Activated CD8-positive, alpha-beta T cell treated with anti-CD3 and anti-CD28 coated beads for 36 hours (primary cell): Measurements from ENCODE around the gene FAM187B. TPM values are rescaled to one million over a fixed set of nuclear protein-coding genes. Genes with fewer than 3 reads are reported as not detected.

ENCODE experiments used
- ATAC-seq: fragments of 200-7000 bp; cut with Tn5 transposase; one replicate; pipeline ENCODE4 v1.10.0; 2021; ENCODE audit warnings: mild to moderate bottlenecking, moderate library complexity
- CTCF ChIA-PET: fragments of 350-600 bp; sonication (Branson Sonifier 250); formaldehyde crosslinking; loops from one replicate; lab custom pipeline; 2021; ENCODE audit warnings: antibody characterized with exemption; lab: Charles Lee
- POLR2A ChIA-PET: fragments of 350-600 bp; sonication (Branson Sonifier 250); formaldehyde crosslinking; loops from one replicate; lab custom pipeline; 2021; ENCODE audit warnings: antibody characterized with exemption; lab: Charles Lee
- DNase-seq: peaks from one replicate; pipeline ENCODE4 v3.0.0-alpha.2; 2020
- H3K27ac Mint-ChIP-seq: one replicate; pipeline ENCODE4 v1.8.0; 2021; ENCODE audit warnings: mild to moderate bottlenecking, mixed read lengths
- H3K27me3 Mint-ChIP-seq: one replicate; pipeline ENCODE4 v1.8.0; 2021; ENCODE audit warnings: mixed read lengths
- H3K36me3 Mint-ChIP-seq: one replicate; pipeline ENCODE4 v1.8.0; 2021; ENCODE audit warnings: low read depth, mixed read lengths
- H3K4me1 Mint-ChIP-seq: one replicate; pipeline ENCODE4 v1.8.0; 2021; ENCODE audit warnings: low read depth, mixed read lengths
- H3K4me3 Mint-ChIP-seq: one replicate; pipeline ENCODE4 v1.8.0; 2021; ENCODE audit warnings: mild to moderate bottlenecking, moderate library complexity, mixed read lengths
- H3K9me3 Mint-ChIP-seq: one replicate; pipeline ENCODE4 v1.8.0; 2021; ENCODE audit warnings: mixed read lengths
- CTCF ChIP-seq: fragments of 200-600 bp; IDR thresholded peaks from one replicate; pipeline ENCODE4 v1.8.0; 2022; ENCODE audit warnings: antibody characterized with exemption, mild to moderate bottlenecking
- intact Hi-C: fragments of 100-400 bp; cut with micrococcal nuclease; formaldehyde crosslinking; loops from one replicate; pipeline ENCODE4 v1.10.0; 2022
- total RNA-seq, 2 experiments: library from RNA; stranded (reverse); gene quantifications; one replicate each; pipeline ENCODE4 v1.2.3, GENCODE V29; 2021

The FAM187B gene
- total RNA-seq, 2 experiments from 2014 or later, result not detected

GRCh38 chr19:35249848-35250711 lies 21.5 kb upstream of the FAM187B start:
- POLR2A ChIA-PET, result interaction anchor here (0.9 to 2.1 kb wide), 7 partner anchors 12 to 94 kb away, joined by 3 to 8 read pairs (median 5); no protein-coding TSS in a partner anchor
- ATAC-seq (no peak), DNase-seq (no peak)
- peaks cover 30% of the 10 kb centered on the region for H3K4me1 Mint-ChIP-seq
- TF ChIP-seq CTCF, result no peak
- H3K4me3 Mint-ChIP-seq, result peak overlapping the region; percentile 87
- peaks cover 2% of the 10 kb centered on the region for H3K9me3 Mint-ChIP-seq
- intact Hi-C loops, result no loop called here
- no peaks in the 10 kb centered on the region for H3K27me3 Mint-ChIP-seq
- CTCF ChIA-PET, result interaction anchor here (1.0 to 1.6 kb wide), 3 partner anchors 8 to 96 kb away, joined by 3 to 5 read pairs (median 5); partner anchors contain the start of gene FXYD5
- H3K27ac Mint-ChIP-seq, result no peak overlapping the region
- peaks cover 17% of the 10 kb centered on the region for H3K36me3 Mint-ChIP-seq

- Mint-ChIP-seq H3K36me3 (peaks cover 17% of the 10 kb centered on the region), H3K4me1 (peaks cover 30% of the 10 kb centered on the region), H3K9me3 (peaks cover 6% of the 10 kb centered on the region), H3K27ac (peak overlapping the region; percentile 93), H3K27me3 (no peaks in the 10 kb centered on the region), H3K4me3 (peak overlapping the region; percentile 87)
- DNase-seq, result no peak
- ChIA-PET POLR2A (interaction anchor here (2.1 kb wide), 1 partner anchor 21 kb away, joined by 8 read pairs; no protein-coding TSS in a partner anchor), CTCF (no interaction called here)
- no peak for ATAC-seq
- intact Hi-C loops, result no loop called here
- TF ChIP-seq CTCF, result no peak
These were observed 20.8 kb upstream of the FAM187B start for GRCh38 chr19:35249146-35249847.

- intact Hi-C loops, result no loop called here
- Mint-ChIP-seq H3K27ac (peak within 1 kb of the TSS; percentile 93), H3K36me3 (peaks cover 17% of the 10 kb centered on the region), H3K27me3 (no peaks in the 10 kb centered on the region), H3K9me3 (peaks cover 12% of the 10 kb centered on the region), H3K4me1 (peaks cover 30% of the 10 kb centered on the region), H3K4me3 (peak within 1 kb of the TSS; percentile 87)
- no peak for TF ChIP-seq CTCF
- CTCF ChIA-PET, result no interaction called here
- POLR2A ChIA-PET, result interaction anchor here (0.6 to 1.1 kb wide), 4 partner anchors 11 to 49 kb away, joined by 3 to 5 read pairs (median 3); no protein-coding TSS in a partner anchor
- ATAC-seq (peak; percentile 95), DNase-seq (peak; percentile 88)
These were observed 20.0 kb upstream of the FAM187B start, which contains the start of gene LSR for GRCh38 chr19:35248310-35249145. TSS of gene LSR (plus strand) at chr19:35249002. CDS start at chr19:35249023, 21 bp downstream.

GRCh38 chr19:35247526-35248309 lies 19.2 kb upstream of the FAM187B start:
- intact Hi-C loops, result no loop called here
- DNase-seq (peak; percentile 65), ATAC-seq (peak; percentile 37)
- peak overlapping the region; percentile 87 for H3K4me3 Mint-ChIP-seq
- POLR2A ChIA-PET, result interaction anchor here (0.6 to 1.1 kb wide), 5 partner anchors 11 to 105 kb away, joined by 3 to 5 read pairs (median 3); no protein-coding TSS in a partner anchor
- TF ChIP-seq CTCF, result peak; percentile 59
- H3K4me1 Mint-ChIP-seq, result peaks cover 30% of the 10 kb centered on the region
- peaks cover 13% of the 10 kb centered on the region for H3K9me3 Mint-ChIP-seq
- peak overlapping the region; percentile 93 for H3K27ac Mint-ChIP-seq
- CTCF ChIA-PET, result no interaction called here
- H3K36me3 Mint-ChIP-seq, result peaks cover 14% of the 10 kb centered on the region
- H3K27me3 Mint-ChIP-seq, result no peaks in the 10 kb centered on the region
